Lung (tissue), 12 donors: Measurements from ENCODE around the gene SPACA5B. TPM values are rescaled to one million over a fixed set of nuclear protein-coding genes. Genes with fewer than 3 reads are reported as not detected.
"Not testable (repeated sequence)": the region's sequence is repeated elsewhere in the genome, so short reads cannot be mapped to it uniquely, and the experiment has no call there.

ENCODE experiments used
- ATAC-seq: fragments of 200-7000 bp; cut with Tn5 transposase; one replicate; pipeline ENCODE4 v1.9.1; 2020; ENCODE audit warnings: moderate number of reproducible peaks; ENCODE audit not compliant: insufficient read depth, low FRiP score
- DNase-seq, 3 donors: peaks; one replicate each; pipeline ENCODE4 v3.0.0-alpha.2; 2013 to 2017
- H3K27ac ChIP-seq, 2 donors: one replicate each; pipeline ENCODE4 v1.5.1; 2013; ENCODE audit warnings: mild to moderate bottlenecking in 2 of 2, moderate library complexity in 2 of 2, control low read depth in 1 of 2, inconsistent platforms in 1 of 2, low read depth in 1 of 2, low read length in 1 of 2
- H3K27me3 ChIP-seq, 3 donors: one replicate each; pipeline ENCODE4 v1.5.1; 2013; ENCODE audit warnings: low read length in 2 of 3; ENCODE audit not compliant: control insufficient read depth in 3 of 3, insufficient read depth in 3 of 3
- H3K36me3 ChIP-seq, 4 donors: one replicate each; pipeline ENCODE4 v1.5.1; 2013; ENCODE audit warnings: low read length in 4 of 4, mild to moderate bottlenecking in 1 of 4, moderate library complexity in 1 of 4; ENCODE audit not compliant: control insufficient read depth in 4 of 4, insufficient read depth in 4 of 4
- H3K4me1 ChIP-seq, 5 donors: one replicate each; pipeline ENCODE4 v1.5.1; 2013; ENCODE audit warnings: low read length in 5 of 5, mild to moderate bottlenecking in 2 of 5, moderate library complexity in 1 of 5; ENCODE audit not compliant: control insufficient read depth in 5 of 5, insufficient read depth in 5 of 5
- H3K4me3 ChIP-seq: one replicate; pipeline ENCODE4 v1.5.1; 2013; ENCODE audit warnings: mild to moderate bottlenecking, control low read depth, moderate library complexity
- H3K9ac ChIP-seq, 2 donors: one replicate each; pipeline ENCODE4 v1.5.1; 2013; ENCODE audit warnings: low read length in 2 of 2, control low read depth in 1 of 2; ENCODE audit not compliant: insufficient read depth in 1 of 2
- H3K9me3 ChIP-seq, 4 donors: one replicate each; pipeline ENCODE4 v1.5.1; 2013; ENCODE audit warnings: low read length in 3 of 4, mild to moderate bottlenecking in 1 of 4, moderate library complexity in 1 of 4; ENCODE audit not compliant: control insufficient read depth in 4 of 4, insufficient read depth in 3 of 4
- CTCF ChIP-seq: IDR thresholded peaks from 2 replicates; pipeline ENCODE4 v1.5.1; 2012; ENCODE audit warnings: mild to moderate bottlenecking; ENCODE audit errors: control extremely low read depth, extremely low read depth
- WGBS, 2 donors: extraction: QIAGEN DNeasy Blood & Tissue Kit; methylation state at CpG; one replicate each; pipeline ENCODE4 v1.1.7; 2013; 5-methylcytosine and 5-hydroxymethylcytosine counted together
- polyA plus RNA-seq, 2 donors: library from polyadenylated mRNA; stranded (reverse); fragments of 200-250 nt; gene quantifications; one replicate each; pipeline ENCODE4 v1.2.1, GENCODE V29; 2013
- total RNA-seq, 2 donors: library from RNA; depleted of rRNA in 1 of 2; stranded (reverse); fragments of >200 nt in 1 of 2; gene quantifications; one replicate each; pipeline ENCODE4 v1.2.1, GENCODE V29; 2014 to 2021
- donor health status: control.
- donor health status: control.
- donor health status: Bipolar disorder and iron deficiency.
- donor health status: healthy.
- donor health status: DM: yes; HTN: yes; CAD: no.

The SPACA5B gene
- total and polyA plus RNA-seq, 4 donors: not detected

- no peak for ATAC-seq
Observed at GRCh38 chrX:48107717-48108116, 22.7 kb upstream of the SPACA5B start.

GRCh38 chrX:48125286-48125685 lies 5.1 kb upstream of the SPACA5B start:
- not testable (repeated sequence) for H3K36me3 ChIP-seq, H3K4me3 ChIP-seq, ATAC-seq, H3K9ac ChIP-seq, H3K27me3 ChIP-seq, DNase-seq, H3K9me3 ChIP-seq, H3K27ac ChIP-seq, H3K4me1 ChIP-seq
- WGBS, 2 donors: 61 to 86% methylated on average over 10 of the region's 10 CpGs

More at GRCh38 chrX:48107717-48108116, 22.7 kb upstream of the SPACA5B start:
- no peaks in the 10 kb centered on the region for H3K36me3 ChIP-seq
- TF ChIP-seq CTCF: no peak
- H3K27ac ChIP-seq: no peak overlapping the region
- no peak for DNase-seq
- H3K4me1 ChIP-seq: no peaks in the 10 kb centered on the region
- 78 to 85% methylated on average over 6 of the region's 6 CpGs for WGBS, 2 donors
- H3K9me3 ChIP-seq: no peaks in the 10 kb centered on the region
- no peak overlapping the region for H3K4me3 ChIP-seq
- H3K27me3 ChIP-seq: no peaks in the 10 kb centered on the region
- no peak overlapping the region for H3K9ac ChIP-seq

- H3K27me3 ChIP-seq, H3K9ac ChIP-seq, H3K4me3 ChIP-seq, H3K4me1 ChIP-seq, H3K9me3 ChIP-seq, H3K36me3 ChIP-seq, H3K27ac ChIP-seq, ATAC-seq, DNase-seq: not testable (repeated sequence)
- no CpG with 5 or more reads among the region's 2 CpGs for WGBS, 2 donors
Observed at GRCh38 chrX:48132308-48132844, 1.9 kb downstream of the SPACA5B start.

- H3K27ac ChIP-seq, H3K36me3 ChIP-seq, H3K4me3 ChIP-seq, H3K9me3 ChIP-seq, H3K9ac ChIP-seq, H3K27me3 ChIP-seq, ATAC-seq, DNase-seq, H3K4me1 ChIP-seq: not testable (repeated sequence)
- WGBS, 2 donors: 94 to 100% methylated on average over 6 to 27 of the region's 33 CpGs
Observed at GRCh38 chrX:48139076-48139475, 8.7 kb downstream of the SPACA5B start.

- H3K4me1 ChIP-seq, H3K4me3 ChIP-seq, H3K36me3 ChIP-seq, H3K27me3 ChIP-seq, ATAC-seq, DNase-seq, H3K27ac ChIP-seq, H3K9ac ChIP-seq, H3K9me3 ChIP-seq: not testable (repeated sequence)
- 67% methylated on average over 1 of the region's 2 CpGs; no CpG with 5 or more reads in 1 of the 2 donors for whole genome bisulfite sequencing, 2 donors
Observed at GRCh38 chrX:48141810-48142508, 11.5 kb downstream of the SPACA5B start.

GRCh38 chrX:48142697-48143096 lies 12.3 kb downstream of the SPACA5B start:
- not testable (repeated sequence) for H3K9ac ChIP-seq, H3K4me3 ChIP-seq, H3K27me3 ChIP-seq, H3K9me3 ChIP-seq, DNase-seq, H3K27ac ChIP-seq, H3K4me1 ChIP-seq, H3K36me3 ChIP-seq, ATAC-seq
- WGBS, 2 donors: 59 to 61% methylated on average over 10 to 11 of the region's 11 CpGs
